HG02588 (cell line): ENCODE data around the gene PLCG1.

Experiments used
- ATAC-seq: cut with Tn5 transposase; IDR thresholded peaks from one replicate; pipeline ENCODE4 v1.9.1; 2021; ENCODE audit warnings: mild to moderate bottlenecking, moderate library complexity; ENCODE audit not compliant: unreplicated experiment

Gene PLCG1

DNA sequence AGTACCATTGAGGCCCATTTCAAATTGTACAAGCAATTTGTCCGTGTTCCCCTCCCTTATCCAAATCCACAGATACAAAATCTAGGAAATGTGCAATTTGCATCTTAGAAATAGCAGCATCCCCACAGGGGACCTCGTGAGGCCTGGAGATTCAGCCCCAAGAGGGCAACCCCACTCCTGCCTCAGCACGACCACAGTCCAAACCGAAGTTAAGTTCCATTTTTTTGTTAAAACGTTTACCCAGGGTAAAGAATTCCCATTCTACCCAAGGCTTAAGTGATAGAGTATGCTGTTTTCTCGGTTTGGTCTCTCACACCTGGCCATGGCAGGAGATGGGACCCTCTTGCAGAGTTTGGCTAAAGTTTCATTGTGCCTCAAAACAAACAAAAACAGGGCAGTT is 41.2 kb downstream of the PLCG1 start:
- ATAC-seq = no peak

DNA sequence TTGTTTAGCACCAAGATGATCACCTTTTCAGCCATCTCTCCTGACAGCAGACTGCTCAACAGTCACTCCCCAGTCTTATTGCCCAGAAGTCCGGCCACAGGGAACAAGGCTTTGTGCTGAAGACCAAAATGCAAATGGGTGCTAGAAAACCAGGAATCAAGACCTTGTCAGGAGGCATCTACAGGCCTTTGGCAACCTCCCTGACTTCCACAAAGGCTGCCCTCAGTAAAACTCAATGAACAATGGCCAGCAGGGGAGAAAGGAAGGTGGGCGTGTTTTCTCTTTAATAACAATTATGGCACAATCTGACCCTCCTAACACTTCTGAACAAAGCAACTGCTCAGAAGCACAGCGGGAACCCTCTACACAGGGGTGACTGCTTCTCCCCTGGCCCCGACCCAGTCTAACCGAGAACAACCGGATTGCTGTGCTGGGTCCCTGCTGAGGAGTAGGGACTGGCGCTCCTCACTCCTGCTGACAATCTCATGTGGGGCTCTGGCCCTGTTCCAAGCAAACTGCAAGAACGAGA is 41.6 kb downstream of the PLCG1 start:
- no peak for ATAC-seq

DNA sequence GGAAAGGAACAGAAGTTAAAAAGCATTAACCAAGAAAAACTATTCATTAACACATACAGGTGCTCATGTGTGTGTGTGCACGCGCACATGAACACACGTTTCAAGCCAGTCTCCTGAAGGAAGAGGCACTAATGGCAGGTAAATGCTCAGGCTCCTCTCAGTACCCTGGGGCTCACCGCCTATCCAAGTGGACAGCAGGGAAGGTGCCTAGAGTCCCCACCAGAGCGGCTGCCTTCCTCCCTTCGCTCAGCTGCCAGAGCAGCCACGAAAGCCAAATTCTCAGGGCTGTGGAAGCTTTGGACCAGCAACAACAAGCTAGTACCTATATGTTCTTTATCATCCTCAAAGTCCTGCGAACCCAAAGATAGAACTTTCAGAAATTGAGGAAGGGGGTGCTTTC is 42.6 kb downstream of the PLCG1 start:
- ATAC-seq = no peak

DNA sequence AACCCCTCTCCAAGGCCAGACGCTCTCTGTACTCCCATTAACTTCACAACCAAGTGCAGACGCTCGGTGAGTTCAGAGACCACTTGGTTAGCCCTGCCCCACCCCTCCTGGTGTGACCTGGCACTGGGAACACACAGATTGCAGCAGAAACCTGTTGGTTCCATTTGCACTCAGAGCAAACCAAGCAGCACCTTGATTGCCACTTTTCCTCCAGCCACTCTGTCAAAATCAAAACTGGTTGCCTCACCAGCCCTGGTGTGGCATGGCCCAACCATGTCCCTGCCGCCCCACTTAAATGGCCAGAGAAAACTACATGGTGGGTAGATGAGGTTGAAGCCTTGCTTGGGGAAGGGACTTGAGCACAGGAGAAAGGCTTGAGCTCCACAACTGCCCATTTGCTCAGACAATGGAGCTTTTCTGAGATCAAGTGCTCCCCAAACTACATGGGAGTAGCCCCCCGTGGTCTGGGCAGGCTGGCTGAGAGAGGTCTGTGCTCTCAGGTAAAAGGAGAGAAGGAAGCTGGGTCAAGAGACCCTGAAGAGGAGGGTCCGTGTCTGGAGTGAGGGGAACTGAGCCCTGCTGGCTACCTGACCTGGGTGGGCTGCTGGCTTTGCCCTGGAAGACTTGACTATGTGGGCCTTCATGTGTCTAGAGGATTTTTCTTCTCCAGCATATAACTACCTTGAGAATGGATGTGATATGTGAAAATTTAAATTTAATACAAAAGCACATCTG is 43.4 kb downstream of the PLCG1 start:
- no peak for ATAC-seq

DNA sequence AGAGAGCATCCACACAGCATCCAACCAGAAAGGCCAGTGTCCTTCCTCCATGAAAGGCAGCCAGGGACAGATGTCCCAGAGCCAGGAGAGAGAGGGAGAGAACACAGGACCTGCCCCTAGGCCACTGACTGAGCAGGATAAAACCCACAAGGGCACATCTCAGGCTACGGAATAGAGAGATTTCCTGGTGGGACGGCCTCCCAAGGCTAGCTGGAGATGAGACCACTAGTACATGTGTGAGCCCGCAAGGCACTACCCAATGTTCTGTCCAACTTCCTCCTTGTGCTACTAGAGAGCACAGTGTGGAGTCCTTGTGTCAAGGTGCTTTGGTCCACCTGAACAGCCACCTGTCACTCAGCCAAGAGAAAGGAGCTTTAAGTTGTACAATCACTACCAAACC is 44.2 kb downstream of the PLCG1 start:
- ATAC-seq = no peak

DNA sequence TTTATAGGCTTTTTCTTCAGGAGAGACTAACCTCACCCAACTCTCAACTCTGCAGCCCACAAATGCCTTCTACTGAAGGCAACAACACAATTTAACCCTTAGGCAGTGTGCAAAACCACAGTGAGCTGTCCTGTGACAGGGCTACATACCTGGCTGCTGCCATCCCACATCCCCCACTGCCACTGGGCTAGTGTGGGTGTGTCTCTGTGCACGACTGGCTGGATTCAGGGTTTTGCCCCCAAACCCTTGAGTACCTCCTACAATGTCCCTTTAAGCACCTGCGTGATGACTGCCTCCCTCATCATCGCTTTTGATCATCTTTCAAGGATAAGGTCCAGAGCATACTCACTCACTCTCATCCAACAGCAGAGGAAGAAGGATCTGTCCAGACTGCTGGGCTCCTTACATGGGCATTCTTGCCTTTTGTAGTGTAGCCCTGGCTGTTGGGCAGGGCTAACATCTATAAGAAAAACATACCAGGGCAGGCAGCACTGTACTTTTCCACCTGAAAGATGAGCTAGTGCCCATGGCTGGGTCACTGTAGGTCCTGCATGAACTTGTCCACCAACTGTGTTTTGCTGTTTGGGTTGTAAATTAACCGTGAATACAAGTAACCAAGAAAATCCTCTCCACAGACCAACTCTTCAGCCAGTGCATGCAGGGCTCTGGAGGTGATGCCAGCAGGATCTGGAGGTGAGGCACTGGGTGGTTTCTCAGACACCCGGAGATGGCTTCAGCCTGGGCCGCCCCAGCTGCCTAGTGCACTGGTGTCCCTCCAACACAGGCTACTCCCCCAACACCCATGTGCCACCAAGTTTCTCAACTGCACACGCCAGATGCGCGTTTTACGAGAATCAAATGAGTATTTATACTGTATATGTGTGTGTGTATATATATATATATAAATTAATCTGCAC is 45.2 kb downstream of the PLCG1 start:
- ATAC-seq = no peak

DNA sequence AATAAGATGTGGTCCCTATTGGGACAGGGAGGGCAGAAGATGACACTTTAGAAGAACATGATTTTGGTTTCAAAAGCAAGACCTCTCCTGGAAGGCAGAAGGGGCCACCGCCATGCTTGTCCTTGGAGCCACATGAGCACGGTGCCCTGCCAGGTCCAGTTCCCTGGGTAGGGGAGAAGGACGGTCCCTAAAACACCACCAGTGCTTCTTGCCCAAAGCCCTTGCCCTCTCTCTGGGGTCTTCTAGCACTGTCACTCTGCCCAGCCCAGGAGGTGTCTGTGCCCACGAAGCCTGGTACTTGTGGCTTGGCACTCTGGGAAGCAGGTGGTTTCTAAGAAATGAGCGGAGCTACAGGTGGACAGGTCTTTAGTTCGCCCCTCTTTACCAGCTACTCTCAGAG is 46.0 kb downstream of the PLCG1 start:
- ATAC-seq = no peak

DNA sequence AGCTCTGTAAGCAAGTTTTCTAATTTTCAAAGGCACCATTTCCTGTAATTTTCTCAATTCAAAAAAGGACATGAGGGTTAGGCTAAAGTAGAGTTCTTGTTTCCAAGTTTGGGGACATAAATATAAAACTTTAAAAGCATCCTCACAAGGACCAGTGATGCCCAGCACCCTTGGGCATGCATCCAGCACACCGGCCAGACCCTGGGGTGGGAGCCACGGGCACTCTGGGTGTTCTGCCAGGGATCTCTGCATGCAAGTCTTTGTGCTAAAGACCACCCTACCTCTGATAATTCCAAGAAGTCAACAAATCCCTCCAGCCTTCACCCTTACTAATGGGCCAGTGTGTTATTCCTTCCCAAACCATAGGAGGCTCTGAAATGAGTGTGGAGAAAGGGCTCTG is 46.5 kb downstream of the PLCG1 start:
- no peak for ATAC-seq

DNA sequence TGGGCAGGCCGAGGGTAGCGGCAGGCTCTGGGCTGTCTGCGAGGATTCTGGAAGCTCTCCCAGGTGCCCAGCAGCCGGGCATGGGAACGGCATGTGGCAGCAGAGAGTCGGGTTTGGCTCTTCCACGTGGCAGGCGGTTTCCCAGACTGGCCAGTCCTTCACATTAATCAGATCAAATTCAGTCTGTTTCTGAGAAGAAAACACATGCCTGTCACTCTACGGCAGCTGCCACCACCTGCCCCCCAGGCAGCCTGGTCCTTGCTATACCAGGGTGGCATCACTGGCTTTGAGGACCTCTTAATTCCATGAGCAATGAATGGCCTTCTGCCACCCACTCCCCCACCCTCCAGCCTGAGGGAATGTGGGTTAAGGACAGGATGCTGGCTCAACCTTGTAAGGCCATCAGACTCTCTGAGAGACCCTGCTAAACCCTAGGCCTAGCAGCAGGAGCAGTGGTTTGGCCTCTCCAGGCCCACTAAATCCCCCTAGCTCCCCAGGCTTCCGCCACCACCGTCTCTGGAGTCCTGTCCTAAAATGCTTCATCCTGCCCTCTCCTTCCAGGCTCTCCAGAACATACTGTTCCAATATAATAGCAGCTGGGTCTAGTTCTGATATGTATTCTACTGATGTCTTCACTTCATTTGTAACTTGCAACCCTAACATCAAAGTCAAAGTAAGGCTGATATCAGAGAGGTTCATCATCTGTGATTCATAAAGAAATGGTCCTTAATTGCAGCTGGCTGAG is 47.8 kb downstream of the PLCG1 start:
- no peak for ATAC-seq

DNA sequence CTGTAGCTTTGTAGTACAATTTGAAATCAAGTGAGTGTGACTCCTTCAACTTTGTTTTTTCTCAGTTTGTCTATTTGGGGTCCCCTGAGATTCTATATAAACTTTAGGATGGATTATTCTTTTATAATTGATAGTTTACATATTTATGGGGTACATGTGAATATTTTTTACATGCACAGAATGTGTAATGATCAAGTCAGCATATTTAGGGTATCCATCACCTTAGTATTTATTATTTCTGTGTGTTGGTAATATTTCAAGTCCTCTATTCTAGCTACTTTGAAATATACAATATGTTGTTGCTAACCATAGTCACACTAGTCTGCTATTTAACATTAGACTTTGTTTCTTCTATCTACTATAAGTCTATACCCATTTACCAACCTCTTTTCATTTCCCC is 50.3 kb downstream of the PLCG1 start:
- ATAC-seq = no peak

DNA sequence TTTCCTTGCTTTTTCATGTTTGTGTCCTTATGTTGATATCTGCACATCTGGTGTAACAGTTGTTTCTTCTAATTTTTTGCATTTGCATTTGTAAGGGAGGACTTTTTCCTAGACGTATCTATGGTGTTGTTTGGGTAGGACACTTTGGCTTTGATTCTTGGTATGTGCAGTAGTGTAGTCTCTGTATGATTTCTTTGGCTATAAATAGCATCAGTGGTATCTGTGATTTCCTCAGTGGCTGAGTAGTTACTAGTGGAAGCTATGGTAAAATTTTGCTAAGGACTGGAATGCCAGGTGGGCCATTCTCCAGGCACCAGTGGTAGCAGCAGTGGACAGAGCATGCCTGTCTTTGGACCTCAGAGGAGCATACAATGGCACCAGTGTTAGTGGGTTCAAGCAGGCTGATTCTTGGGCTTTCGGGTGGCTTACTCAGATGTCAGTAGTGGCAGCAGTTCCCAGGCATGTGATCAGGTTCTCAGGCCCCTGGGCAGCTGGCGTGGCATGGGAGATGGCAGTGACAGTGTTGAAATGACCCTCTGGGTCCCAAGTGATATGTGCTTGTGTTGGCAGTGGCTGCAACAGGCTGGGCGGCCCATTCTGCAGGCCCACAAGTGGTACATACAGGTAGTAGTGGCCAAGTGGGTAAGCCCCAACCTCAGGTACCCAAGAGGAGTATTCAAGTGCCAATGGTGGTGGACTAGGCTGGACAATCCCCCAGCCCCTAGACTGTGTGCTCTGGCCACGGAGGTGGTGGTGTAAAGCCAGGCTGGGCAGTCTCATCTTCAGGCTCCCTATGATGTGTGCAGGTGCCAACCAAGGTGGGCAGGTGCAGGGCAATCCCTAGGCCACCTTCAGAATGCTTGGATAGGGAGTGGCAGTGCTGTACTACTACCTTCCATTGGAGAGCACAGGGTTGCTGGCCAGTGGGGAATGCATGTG is 54.5 kb downstream of the PLCG1 start:
- no peak for ATAC-seq

DNA sequence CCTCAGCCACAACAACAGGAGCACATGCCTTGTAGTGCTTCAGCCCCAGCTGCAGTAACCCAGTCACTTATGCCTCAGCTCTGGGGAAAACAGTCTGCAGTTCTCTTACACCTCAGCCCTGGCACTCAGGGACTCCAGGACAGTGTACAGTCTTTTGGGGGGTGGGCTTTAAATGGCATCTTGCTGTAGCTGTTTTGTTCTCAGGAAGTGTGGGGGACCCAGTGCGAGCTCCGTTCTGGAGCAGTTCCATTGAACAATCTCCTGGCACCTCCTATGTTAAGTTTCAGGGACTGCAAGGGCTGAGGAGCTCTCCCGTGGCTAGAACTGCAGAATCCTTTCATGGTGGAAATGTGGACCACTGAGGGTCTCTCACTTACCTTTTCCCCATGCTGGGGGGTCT is 55.2 kb downstream of the PLCG1 start:
- no peak for ATAC-seq

DNA sequence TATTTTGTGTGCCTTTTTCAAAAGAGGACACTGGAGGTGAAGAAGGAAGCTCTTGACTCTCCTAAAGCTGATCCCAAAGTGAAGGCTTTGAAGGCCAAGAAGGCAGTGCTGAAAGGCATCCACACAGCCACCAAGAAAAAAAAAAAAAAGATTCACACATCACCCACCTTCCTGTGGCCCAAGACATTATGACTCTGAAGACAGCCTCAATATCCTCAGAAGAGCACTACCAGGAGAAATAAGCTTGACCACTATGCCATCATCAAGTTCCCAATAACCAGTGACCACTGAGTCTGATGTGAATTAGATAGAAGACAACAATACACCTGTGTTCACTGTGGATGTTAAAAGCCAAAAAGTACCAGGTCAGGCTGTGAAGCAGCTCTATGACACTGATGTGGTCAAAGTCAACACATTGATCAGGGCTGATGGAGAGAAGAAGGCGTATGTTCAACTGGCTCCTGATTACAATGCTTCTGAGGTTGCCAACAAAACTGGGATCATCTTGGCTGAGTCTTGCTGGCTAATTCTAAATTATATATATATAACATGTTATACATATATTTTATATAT is 59.4 kb downstream of the PLCG1 start:
- no peak for ATAC-seq

DNA sequence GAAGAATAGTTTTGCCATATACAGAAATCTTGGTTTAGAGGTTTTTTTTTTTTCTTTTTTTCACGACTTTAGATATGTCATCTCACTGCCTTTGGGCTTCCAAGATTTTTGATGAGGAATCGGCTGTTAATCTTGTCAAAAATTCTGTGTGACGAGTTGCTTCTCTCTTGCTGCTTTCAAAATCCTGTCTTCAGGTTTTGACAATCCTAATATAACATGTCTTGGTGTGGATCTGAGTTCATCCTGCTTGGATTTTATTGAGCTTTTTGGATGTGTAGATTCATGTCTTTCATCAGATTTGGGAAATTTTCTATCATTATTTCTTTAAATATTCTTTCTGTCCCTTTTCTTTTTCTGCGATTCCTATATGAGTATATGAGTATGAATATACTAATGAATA is 61.1 kb downstream of the PLCG1 start:
- ATAC-seq = no peak

DNA sequence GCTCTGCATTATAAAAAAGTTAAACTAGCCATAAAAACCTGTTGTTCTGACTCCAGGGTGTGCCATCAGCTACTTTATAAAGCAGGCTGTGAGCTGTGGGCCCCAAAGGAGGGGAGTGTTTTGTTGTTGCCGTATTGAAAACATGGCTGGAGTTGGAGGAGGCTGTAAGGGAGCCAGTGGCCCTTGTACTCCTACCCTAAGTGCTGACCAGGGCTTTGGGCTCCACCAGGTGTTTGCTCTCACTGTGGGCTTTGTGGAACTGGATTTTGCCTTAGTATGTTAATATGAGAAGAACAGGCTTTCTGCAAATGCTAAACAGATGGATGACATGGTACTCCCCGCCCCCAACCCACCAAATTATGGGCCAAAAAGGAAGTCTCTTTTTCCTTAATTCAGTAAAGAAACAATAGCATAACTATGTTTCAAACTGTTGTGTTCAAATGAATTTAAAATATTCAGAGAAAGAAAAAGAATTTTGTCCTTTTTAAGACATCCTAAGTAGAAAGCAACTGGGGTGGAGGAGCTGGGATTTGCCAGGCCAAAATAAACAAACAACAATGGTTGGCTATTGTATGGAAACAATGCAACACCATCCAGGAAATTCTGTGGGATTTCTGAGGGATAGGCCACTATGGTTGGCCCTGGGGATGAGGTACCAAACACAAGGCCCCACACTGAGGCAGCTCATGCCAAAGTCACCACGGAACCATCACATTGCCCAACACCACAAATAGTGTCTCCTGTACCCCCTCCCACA is 63.3 kb downstream of the PLCG1 start:
- no peak for ATAC-seq

DNA sequence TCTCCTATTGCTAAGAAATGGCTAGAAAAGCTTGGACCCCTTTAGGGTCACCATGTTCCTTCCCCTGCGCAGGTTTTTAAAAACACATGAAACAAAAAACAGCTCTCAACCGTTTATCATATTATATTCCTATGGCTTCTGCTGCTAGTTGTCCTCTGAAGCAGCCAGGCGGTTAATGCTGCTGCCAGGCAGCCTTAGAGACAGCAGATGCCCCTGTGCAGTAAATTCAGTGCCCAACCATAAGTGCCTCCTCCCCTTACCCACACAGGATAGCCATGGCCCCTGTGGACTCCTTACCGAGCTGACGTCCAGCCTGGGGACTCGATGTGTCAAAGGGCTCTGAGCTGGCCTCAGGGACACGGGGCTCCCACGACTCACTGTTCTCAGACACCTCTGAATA is 64.4 kb downstream of the PLCG1 start:
- ATAC-seq = no peak

DNA sequence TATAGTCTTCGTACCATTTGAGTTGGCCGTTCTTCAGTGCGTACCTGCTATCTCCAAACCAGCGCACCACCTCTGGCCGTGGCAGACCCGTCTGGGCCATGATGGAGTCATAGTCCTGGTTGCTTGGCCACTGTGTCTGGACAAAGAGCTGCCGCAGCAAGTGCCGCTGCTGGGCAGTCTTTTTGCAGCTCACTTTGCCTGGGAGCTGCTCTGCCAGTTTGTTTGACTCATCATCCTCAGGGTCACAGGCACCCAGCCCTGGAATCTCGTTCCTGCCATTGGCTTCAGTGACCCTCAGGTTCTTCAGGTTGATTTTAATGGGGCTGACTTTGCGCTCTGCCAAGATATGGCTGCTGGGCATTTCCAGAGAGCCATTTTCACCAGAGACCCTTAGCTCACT is 65.1 kb downstream of the PLCG1 start:
- no peak for ATAC-seq

DNA sequence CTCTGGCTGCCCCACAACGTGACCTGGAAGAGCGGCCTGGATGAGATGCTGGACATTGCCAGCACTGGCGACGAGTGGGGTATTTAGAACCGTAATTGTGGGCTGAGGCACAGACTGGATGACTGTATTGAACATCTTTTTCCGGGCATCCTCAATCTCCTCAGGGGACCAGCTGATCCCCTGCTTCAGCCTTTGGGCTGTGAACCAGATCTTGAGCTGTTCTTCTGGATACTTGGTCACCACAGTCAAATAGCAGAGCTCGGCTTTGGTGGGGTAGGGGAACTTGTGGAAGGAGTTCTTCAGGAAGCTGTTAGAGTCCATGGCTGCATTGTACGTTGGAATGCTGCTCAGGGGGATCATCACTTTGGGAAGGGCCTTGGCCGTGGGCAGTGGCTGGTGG is 66.3 kb downstream of the PLCG1 start:
- ATAC-seq = no peak
